Bone marrow (tissue), 2 donors: ENCODE measurements around the gene CENPO.

Experiments used
- DNase-seq, 2 donors: peaks; one replicate each; lab custom pipeline; 2025; lab: John Stamatoyannopoulos, UW

CENPO gene, protein sequence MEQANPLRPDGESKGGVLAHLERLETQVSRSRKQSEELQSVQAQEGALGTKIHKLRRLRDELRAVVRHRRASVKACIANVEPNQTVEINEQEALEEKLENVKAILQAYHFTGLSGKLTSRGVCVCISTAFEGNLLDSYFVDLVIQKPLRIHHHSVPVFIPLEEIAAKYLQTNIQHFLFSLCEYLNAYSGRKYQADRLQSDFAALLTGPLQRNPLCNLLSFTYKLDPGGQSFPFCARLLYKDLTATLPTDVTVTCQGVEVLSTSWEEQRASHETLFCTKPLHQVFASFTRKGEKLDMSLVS

DNA sequence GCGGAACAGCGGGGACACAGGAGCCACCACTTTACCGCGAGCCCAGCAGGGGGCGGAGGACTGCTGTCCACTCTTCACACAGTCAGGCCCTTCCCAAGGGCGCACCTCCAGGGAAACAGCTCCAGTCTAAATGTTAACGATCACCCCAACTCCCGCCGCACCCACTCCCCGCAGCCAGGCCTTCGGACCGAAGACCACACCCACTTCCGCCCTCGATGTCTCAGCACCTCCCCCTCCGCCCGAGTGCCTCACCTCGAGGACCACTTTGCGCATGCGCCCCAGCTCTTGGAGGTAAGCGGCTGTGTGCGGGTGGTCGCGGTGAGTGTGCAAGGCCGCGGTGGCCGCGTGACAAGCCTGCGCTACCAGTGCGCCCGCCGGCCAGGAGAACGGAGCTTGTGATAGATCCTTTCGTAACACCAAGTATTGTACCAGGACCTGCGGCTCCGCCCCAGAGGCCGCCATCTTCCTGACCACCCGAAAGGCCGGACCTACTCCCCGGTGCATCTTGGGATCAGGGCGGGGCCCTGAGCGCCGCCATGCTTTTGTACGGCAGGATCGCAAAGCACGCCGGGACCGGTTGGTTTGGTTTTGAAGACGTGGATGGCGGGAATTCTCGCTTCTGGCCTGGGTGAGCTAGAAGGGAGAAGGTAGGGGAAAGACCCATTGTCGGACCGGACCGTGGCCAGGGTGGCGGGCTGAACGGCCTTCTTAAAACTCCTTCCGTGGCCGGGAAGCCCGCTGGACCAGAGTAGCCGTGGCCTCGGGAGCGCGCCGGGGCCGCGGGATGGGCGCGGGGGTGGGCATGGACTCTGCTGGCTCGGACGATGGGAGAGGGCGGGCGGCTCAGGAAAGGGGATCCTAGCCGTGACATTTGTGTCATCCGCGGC is at the start of gene CENPO, which contains the start of gene PTRHD1:
Gene CENPO (plus strand): TSS at position 552 of the 887 bp plus-strand sequence. CDS start 495 bp downstream, outside the sequence.
Gene PTRHD1 (minus strand): TSS at position 518 of the 887 bp plus-strand sequence. CDS start 14 bp downstream, at position 504.
- DNase-seq, result peak; percentile 95 to 97

DNA sequence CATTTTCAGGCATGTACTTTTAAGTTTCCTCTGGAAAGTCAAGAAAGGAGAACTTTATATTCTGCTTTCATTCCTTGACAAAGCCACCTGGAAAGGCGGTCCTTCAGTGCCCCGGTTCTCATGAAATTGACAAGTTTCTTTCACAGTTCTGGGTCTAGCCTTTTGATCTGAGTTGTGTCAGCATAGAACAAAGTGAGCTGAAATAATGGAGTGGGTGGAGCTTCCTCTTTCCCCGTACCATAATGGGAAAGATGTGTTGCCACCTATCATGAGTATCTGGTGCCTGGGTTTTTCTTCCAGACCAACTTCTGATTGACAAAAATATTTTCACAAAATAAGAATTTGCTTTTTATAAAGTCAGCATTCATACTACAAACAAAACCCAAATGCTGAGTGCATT is 49.3 kb upstream of the CENPO start:
- no peak for DNase-seq

DNA sequence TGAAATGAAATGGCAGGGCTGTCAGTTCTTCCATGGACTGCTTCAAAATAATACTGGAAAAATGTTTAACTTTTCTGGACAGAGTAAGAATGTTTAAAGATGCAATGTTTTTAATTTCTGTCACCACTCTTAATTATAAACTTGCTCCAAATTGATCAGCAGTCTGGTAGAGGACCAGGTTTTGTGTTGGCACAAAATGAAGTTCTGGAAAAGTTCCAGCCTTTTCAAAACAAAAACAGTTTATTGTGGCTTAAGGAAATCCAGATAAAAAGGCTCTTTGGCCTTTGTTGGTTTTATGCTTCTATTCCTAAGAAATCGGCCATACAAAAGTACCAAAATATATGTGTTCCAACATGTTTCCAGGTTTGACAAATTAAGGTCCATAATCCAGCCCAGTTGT is 48.9 kb upstream of the CENPO start:
- no peak for DNase-seq

DNA sequence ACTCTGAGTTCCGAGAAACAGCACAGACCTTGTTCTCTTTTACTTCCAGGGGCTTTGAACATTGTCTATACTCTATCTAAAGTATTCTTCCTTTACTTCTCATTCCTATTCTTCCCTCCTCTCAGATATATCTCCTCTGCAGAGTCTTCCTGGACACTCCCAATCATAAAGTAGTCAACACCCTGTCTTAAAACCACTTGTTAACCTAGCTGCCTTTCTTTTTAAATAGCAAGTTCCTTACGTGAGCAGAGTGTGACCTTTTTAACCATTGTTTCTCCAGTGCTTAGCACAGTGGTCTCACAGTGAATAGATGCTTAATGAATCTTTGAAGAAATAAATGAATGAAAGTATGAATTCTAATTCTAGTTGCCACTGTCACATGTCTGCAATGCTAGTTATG is 47.4 kb upstream of the CENPO start:
- DNase-seq, result no peak

DNA sequence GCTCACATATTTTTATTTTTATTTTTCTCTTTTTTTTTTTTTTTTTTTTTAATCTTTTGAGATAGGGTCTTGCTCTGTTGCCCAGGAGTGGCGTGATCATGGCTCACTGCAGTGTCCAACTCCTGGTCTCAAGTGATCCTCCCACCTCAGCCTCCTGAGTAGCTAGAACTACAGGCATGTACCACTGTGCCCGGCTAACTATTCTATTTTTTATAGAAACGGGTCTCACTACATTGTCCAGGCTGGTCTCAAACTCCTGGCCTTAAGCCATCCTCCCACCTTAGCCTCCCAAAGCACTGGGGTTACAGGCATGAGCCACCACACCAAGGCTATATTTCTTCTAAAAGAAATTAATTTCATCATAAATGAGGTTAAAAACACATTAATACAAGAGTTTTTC is 45.9 kb upstream of the CENPO start:
- DNase-seq, result no peak

DNA sequence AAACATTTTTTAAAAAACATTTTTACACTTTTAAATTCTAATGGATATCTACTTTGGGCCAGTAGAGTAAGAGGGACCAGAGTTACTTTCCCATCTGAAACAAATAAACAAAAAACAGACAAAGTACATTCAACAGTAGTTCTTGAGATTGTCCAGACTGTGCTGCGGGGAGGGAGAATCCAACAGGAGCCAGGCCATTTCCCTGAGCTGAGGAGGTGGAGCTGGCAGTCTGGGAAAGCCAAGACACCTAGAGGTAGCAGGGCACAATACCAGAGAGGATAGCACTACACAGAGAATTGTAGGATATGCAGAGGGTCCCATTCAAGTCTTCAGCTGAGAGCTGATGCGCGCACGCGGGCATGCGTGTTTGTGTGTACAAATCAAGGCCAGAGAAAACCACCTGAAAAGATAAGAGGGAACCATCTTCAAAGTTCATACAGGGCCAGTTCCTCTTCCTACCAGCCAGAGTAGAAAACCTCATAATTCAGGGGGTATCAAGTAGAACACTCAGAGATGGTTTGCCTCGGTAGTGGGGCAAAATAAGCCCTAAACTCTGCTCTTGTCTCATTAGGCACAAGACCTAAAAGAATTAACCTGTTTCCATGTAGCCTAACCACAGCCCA is 44.0 kb upstream of the CENPO start:
- DNase-seq, result no peak

DNA sequence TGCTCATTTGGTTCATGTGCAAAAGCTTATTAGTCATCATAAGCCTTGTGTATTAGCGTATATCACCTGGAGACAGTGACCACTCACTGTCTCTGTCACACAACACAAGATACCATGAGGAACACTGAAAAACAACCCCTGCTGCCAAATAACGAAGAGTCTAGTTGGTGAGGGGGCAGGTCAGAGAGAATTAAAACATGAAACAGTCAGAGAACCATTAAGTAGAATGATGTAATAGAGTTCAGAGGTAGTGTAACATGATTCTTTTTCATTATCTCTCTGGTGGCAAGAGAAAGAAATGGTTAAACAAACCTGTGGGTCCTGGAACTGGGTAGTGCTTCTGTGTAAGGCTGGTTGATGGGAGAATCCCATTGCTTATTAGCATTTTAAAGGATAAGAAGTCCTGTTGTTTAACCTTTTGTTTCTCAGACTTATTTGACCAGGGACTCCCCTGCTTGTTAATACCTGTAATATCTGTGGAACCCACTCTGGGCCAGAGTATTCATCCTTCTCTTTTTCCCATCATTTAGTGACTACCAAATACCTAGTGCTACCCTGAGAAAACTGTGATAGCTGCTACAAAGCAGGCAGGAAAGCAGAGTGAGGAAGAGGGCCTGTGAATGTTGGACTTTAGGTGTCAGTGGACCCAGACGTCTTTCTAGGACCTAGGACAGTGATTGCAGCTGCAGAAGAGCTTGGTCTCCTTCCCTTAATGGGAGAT is 38.1 kb upstream of the CENPO start:
- no peak for DNase-seq

DNA sequence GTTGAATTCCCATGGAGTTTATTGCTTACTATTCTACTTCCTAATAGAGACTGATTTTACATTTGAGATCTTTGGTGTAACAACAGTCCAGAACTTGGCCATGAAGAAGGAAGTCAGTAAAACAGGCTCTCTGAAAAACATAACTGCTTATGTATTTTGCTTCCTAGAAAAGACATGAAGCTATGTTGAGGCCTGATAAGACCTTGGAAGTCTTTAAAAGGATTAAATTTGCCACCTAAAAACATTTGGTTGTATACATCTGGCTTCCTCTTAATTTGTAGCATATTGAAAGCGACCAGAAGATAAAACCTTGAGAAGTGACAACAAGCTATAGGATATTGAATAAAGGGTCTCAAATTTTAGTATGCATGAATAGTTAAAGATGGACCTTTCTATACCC is 36.4 kb upstream of the CENPO start:
- no peak for DNase-seq

DNA sequence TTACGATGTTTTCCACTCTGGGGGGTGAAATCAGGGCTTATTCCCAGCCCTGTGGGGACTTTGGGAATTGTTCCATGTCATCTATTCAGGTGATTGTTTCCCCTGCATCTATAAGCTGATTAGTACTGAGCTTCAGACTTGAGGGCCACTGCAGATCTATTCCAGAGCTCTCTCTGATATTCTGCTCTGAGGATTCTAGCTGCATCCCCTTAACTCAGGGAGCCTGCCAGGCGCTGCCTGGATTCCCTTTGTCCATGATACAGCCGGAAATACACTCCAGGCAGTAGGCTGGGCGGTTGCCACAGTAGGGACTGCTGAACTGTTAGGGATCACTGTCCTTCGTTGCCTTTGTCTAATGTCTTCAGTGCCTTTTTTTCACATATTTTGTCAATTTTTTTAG is 31.4 kb upstream of the CENPO start:
- no peak for DNase-seq

DNA sequence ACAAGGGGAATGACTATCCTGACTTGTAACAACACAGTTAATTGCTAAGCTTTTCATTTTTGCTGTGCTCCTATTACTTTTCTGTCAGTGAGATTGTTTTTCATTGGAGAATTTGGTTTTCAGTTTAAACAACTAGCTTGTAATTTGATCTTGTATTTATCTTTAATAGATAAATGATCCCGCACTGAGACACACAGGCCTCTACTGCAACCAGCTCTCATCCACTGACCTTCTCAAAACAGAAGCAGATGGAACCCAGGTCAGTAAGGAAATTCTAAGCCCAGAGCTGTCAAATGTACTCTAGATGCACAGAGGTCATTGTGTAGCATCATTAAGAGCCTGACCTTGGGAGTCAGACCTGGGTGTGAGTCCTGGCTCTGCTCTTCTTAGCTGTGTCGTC is 30.7 kb upstream of the CENPO start:
- no peak for DNase-seq

DNA sequence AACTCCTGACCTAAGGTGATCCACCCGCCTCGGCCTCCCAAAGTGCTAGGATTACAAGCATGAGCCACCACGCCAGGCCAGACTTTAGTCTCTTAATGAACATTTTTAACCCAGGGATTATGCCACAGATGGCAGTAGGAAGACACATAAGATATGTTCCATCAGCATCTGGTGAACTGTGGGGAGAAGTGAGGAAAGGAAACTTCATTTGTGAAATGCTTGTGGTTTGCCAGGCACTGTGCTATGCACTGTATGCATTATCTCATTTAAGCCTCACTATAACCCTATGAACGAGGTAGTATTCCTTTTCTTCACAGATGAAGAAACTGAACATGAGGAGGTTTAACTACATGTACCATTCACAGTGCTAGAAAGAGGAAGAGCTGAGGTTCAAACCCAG is 29.4 kb upstream of the CENPO start:
- no peak for DNase-seq

DNA sequence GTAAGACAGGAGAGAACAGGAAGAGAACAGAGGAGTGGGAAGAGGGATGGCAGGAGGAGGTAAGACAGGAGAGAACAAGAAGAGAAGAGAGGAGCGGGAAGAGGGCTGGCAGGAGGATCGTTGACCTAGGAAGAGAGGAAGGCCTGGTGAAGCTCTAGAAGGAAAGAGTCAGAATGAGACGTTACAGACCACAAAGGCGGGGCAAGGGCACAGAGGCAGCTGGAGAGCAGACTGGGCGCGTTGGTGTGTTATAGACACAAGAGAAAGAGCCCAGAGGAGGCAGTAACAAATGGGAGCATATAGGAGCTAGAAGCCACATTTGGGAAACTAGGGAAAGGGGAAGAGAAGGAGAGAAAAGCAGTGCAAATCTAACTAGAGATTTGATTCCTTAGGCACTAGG is 26.6 kb upstream of the CENPO start:
- DNase-seq, result no peak

DNA sequence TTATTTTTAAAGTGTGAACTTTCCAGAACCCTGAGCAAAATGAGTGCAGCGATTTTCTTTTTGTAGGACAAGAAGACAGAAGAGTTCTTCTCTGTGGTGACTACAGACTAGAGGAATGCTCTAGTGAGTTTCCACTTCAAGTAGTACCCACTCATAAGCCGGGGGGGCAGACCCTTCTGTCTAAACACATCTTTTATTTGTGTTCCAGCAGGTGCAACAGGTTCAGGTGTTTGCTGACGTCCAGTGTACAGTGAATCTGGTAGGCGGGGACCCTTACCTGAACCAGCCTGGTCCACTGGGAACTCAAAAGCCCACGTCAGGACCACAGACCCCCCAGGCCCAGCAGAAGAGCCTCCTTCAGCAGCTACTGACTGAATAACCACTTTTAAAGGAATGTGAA is 25.2 kb upstream of the CENPO start:
- DNase-seq, result no peak

DNA sequence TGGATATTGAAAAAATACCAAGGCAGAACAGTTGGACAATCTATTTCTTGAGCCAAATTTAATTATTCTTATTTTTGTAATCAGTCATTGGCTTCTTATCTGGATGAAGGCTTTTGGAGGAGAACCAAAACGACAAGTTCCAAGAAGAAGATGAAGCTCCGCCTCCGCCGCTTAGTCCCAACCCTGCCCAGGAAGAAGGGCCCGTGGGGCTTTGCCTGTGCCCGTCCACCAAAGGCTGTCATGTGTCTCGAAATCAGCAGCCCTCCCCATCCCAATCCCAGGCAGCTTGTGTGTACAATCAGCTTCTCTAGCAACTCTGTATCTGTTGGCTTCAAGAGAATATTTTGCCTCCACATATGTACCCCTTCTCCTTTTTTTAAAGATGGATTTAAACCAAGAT is 24.6 kb upstream of the CENPO start:
- no peak for DNase-seq

DNA sequence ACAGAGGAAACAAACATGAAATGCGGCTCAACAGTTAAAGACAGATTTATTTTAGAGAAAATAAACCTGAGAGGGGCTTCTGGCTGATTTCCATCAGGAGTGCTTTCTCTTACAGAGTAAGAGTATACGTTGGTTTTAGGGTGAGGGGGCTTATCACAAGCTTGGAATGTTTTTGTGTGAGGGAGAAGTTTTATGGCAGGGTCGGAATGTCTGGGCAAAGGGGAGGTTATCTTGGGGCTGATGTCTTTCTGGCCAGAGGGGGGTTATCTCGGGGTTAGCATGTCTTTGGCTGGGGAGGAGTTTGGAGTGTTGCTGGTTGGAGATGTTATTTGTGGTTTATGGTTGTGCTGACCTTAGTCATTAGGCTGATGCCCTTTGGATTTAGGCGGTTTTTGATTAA is 22.2 kb upstream of the CENPO start:
- DNase-seq, result no peak

DNA sequence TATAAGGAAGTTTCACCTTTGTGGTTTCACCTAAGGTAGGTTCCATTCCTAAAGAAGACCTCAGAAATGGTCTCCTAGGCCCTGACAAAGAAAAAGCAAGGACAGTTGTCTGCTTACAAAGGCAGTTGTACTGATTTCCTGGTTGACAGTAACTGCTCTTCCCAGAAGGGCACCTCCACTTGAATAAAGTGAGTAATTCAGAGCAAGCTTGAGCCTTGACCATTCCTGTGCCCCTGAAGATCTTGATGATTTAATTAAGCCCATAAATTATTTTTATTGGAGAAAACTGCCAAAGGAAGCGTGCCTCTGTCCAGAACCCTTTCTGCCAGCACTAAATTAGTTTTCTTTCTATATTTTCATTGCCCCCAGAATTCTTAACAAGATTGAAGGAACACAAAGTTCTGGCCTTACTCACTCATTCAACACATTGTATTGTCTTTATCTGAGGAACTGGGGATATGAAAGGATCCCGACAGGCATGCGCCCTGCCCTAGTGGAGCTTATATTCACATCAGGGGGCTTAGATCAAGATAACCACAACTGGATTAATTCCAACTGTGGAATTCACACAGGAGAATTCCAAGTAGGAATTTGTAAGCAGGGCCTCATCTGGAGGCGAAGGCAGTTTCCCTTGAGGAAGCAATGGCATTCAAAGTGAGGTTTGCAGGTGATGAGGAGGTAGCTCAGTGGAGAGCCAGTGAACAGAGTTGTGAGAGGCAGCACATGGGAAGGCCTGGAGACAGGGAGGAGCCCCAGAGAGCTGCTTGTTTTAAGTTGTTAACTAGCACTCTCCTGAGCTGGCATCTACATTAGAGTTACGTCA is 21.2 kb upstream of the CENPO start:
- DNase-seq, result no peak

DNA sequence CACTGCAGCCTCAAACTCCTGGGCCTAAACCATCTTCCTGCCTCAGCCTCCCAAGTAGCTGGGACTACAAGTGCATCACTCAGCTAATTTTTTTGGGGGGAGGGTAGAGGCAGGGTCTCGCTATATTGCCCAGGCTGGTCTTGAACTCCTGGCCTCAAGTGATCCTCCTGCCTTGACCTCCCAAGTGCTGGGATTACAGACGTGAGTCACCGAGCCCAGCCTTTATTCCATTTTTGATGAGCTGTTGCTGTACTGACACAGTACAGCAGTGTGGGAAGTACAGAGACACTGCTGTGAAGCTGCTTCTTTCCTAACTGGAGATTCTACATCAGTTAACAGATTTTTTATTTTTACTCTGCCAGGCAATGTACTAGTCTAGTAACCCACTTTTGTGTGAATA is 18.9 kb upstream of the CENPO start:
- no peak for DNase-seq

DNA sequence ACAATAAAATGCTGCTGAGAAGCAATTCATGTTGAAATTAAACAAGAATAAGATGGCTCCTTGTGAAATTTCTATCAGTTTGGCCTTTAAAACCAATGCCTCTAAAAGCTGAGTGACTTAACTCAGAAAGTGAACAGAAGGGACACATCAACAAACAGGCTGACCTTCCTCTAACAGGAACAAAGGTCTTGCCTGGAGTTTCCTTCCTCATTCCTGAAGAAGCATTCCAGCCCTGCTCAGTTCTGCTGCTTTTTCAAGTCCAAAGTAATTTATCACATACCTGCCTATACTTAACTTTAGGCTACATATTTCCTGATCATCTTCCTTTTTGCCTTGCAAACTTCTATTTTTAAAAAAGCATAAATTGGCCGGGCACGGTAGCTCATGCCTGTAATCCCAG is 14.1 kb upstream of the CENPO start:
- DNase-seq, result no peak

DNA sequence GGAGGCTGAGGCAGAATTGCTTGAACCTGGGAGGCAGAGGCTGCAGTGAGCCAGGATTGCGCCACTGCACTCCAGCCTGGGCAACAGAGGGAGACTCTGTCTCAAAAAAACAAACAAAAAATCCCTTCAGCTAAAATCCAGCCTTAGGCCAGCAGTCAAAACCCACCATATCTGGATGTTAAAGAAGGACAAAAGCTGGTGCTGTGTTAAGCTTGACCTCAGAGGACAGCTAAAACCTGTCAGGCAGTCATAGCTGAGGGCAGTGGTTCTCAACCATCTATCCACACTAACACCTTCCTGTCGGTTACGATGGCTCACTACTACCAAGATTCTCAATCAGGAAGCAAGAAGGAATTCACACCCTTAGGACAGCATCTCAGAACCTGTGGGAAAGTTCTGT is 9.6 kb upstream of the CENPO start:
- DNase-seq, result no peak

DNA sequence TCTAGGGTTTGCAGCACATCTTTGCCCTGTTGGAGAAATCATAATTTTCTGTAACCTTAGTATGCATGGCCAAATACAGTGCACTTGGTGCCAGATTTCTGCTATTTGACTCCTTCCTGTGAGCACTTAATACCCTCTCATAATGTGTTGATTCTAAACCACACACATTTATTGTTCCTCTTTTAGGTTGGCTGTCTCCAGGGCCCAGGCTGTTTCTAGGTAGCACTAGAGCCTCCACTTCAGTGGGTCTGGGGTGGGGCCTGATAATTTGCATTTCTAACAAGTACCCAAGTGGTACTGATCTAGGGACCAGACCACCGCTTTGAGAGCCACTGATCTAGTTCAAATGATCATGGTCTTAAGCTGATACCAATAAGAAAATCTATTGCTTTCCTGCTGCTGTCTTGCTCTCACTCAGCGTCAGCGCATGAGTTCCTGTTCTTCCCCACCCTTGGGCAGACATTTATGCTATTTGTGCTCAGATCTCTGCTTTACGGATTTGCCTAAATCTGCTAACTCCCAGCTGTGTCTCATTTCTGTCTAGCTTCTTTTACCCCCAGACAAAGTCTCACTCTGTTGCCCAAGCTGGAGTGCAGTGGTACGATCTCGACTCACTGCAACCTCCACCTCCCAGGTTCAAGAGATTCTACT is 7.4 kb upstream of the CENPO start:
- DNase-seq, result peak in 1 of 2 donors; percentile 61

DNA sequence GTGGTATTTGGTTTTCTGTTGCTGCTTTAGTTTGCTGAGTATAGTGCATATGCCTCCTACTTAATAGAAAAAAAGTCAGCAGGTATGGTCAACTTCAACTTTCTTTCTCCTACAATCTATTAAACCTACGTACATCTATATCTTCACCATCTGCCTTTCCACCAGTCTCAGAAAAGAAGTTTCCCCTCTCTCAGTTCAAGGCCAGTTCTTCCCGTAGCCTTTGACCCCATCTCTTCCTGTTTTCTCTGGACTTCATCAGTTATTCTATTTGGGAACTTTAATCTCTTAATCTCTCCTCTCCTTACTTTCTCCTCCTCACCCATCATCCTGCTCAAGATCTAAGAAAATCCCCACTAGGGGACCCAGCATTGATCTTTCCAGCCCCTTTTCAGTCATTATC is 5.7 kb upstream of the CENPO start:
- DNase-seq, result no peak
